ENCODE results near the gene NHSL1. TPM values are rescaled to one million over a fixed set of nuclear protein-coding genes. Genes with fewer than 3 reads are reported as not detected.

NHSL1 gene
- total and polyA plus RNA-seq, 4 donors = 6.6 to 33.0 (median 20.7) TPM

GRCh38 chr6:138467901-138468300, 31.4 kb downstream of the NHSL1 start:
- H3K9ac ChIP-seq (ENCODE audit: low read depth in 1 of 2, low read length in 2 of 2) = no peak overlapping the region
- no peaks in the 10 kb centered on the region for H3K4me1 ChIP-seq (ENCODE audit: control insufficient read depth in 4 of 4, insufficient read depth in 4 of 4, low read length in 3 of 4)
- no peak overlapping the region for H3K4me3 ChIP-seq (ENCODE audit: low read depth in 1 of 3, low read length in 3 of 3)
- no peaks in the 10 kb centered on the region for H3K27me3 ChIP-seq (ENCODE audit: control insufficient read depth in 4 of 4, insufficient read depth in 4 of 4, low read length in 3 of 4)
- no peak overlapping the region for H3K27ac ChIP-seq (ENCODE audit: low read depth in 1 of 2, low read length in 2 of 2)
- H3K36me3 ChIP-seq (ENCODE audit: control insufficient read depth in 4 of 4, insufficient read depth in 3 of 4, low read depth in 1 of 4, low read length in 3 of 4) = peaks cover 3 to 44% (median 28%) of the 10 kb centered on the region in 4 donors
- H3K9me3 ChIP-seq (ENCODE audit: control insufficient read depth in 4 of 4, low read length in 3 of 4) = no peaks in the 10 kb centered on the region
- no peak for TF ChIP-seq RAD21 (IDR thresholded peaks at IDR 0.05)
- TF ChIP-seq JUND (IDR thresholded peaks at IDR 0.05) = no peak
- no peak for TF ChIP-seq TAF1 (conservative IDR thresholded peaks at IDR 0.05)
- no peak for TF ChIP-seq NR2F2 (IDR thresholded peaks at IDR 0.05)
- TF ChIP-seq MAX (IDR thresholded peaks at IDR 0.05) = no peak
- TF ChIP-seq RXRA (IDR thresholded peaks at IDR 0.05) = no peak
- no peak for DNase-seq (ENCODE audit: low spot score)

- no peak overlapping the region for H3K4me3 ChIP-seq (ENCODE audit: low read depth in 1 of 3, low read length in 3 of 3)
- TF ChIP-seq MAX (IDR thresholded peaks at IDR 0.05) (no peak), FOXA2 (IDR thresholded peaks at IDR 0.05) (no peak), ATF3 (IDR thresholded peaks at IDR 0.05) (no peak), HNF4G (IDR thresholded peaks at IDR 0.05) (no peak), FOXA1 (IDR thresholded peaks at IDR 0.05) (no peak), GABPA (IDR thresholded peaks at IDR 0.05 in 1 of 2, conservative IDR thresholded peaks at IDR 0.05 in 1 of 2) (no peak), NR2F2 (IDR thresholded peaks at IDR 0.05) (no peak), TAF1 (conservative IDR thresholded peaks at IDR 0.05) (no peak), JUND (IDR thresholded peaks at IDR 0.05) (no peak), SP1 (IDR thresholded peaks at IDR 0.05) (no peak), REST (IDR thresholded peaks at IDR 0.05) (no peak), RXRA (IDR thresholded peaks at IDR 0.05) (no peak), EGR1 (IDR thresholded peaks at IDR 0.05; ENCODE audit: low read depth in 2 of 2) (no peak), CTCF (IDR thresholded peaks at IDR 0.05; ENCODE audit: low read depth, low read length, missing input control) (no peak), ZBTB33 (IDR thresholded peaks at IDR 0.05) (no peak), RAD21 (IDR thresholded peaks at IDR 0.05) (no peak), HNF4A (conservative IDR thresholded peaks at IDR 0.05) (no peak)
- peaks cover 1 to 45% (median 27%) of the 10 kb centered on the region in 4 donors for H3K36me3 ChIP-seq (ENCODE audit: control insufficient read depth in 4 of 4, insufficient read depth in 3 of 4, low read depth in 1 of 4, low read length in 3 of 4)
- no peak overlapping the region for H3K27ac ChIP-seq (ENCODE audit: low read depth in 1 of 2, low read length in 2 of 2)
- H3K4me1 ChIP-seq (ENCODE audit: control insufficient read depth in 4 of 4, insufficient read depth in 4 of 4, low read length in 3 of 4) = no peaks in the 10 kb centered on the region
- WGBS = 64% methylated on average over 1 of the region's 1 CpG
- H3K9me3 ChIP-seq (ENCODE audit: control insufficient read depth in 4 of 4, low read length in 3 of 4) = no peaks in the 10 kb centered on the region
- DNase-seq (ENCODE audit: low spot score) = no peak
- H3K9ac ChIP-seq (ENCODE audit: low read depth in 1 of 2, low read length in 2 of 2) = no peak overlapping the region
- H3K27me3 ChIP-seq (ENCODE audit: control insufficient read depth in 4 of 4, insufficient read depth in 4 of 4, low read length in 3 of 4) = no peaks in the 10 kb centered on the region
These were observed 34.2 kb downstream of the NHSL1 start for GRCh38 chr6:138465007-138465645.

All from liver (tissue), 9 donors.